Parathyroid adenoma (tissue), 2 donors: ENCODE measurements around the gene LAMC2.

Source experiments
- H2AFZ ChIP-seq: fragments of 300-600 bp; sonication (generic); one replicate; pipeline ENCODE4 v1.7.0; 2017; ENCODE audit warnings: antibody characterized with exemption, mild to moderate bottlenecking
- H3K27ac ChIP-seq: fragments of 300-600 bp; sonication (generic); one replicate; pipeline ENCODE4 v1.7.0; 2017
- H3K27me3 ChIP-seq: fragments of 300-600 bp; sonication (generic); one replicate; pipeline ENCODE4 v1.7.0; 2017; ENCODE audit warnings: low read length; ENCODE audit not compliant: control insufficient read depth, insufficient read depth
- H3K36me3 ChIP-seq: fragments of 300-600 bp; sonication (generic); one replicate; pipeline ENCODE4 v1.7.0; 2017; ENCODE audit warnings: low read length; ENCODE audit not compliant: control insufficient read depth, insufficient read depth
- H3K4me1 ChIP-seq: fragments of 300-600 bp; sonication (generic); one replicate; pipeline ENCODE4 v1.7.0; 2017; ENCODE audit warnings: control low read depth
- H3K4me2 ChIP-seq: fragments of 300-600 bp; sonication (generic); one replicate; pipeline ENCODE4 v1.7.0; 2017; ENCODE audit warnings: low read length
- H3K4me3 ChIP-seq: fragments of 300-600 bp; sonication (generic); one replicate; pipeline ENCODE4 v1.7.0; 2017; ENCODE audit warnings: low read depth, low read length
- H3K79me2 ChIP-seq: fragments of 300-600 bp; sonication (generic); one replicate; pipeline ENCODE4 v1.7.0; 2017; ENCODE audit warnings: control low read depth
- H3K9ac ChIP-seq: fragments of 300-600 bp; sonication (generic); one replicate; pipeline ENCODE4 v1.7.0; 2017; ENCODE audit warnings: mild to moderate bottlenecking
- H3K9me3 ChIP-seq: fragments of 300-600 bp; sonication (generic); one replicate; pipeline ENCODE4 v1.7.0; 2017; ENCODE audit warnings: low read length; ENCODE audit not compliant: control insufficient read depth
- CTCF ChIP-seq: fragments of 300-600 bp; sonication (generic); IDR thresholded peaks from one replicate; pipeline ENCODE4 v1.7.0; 2017; ENCODE audit warnings: antibody characterized with exemption, mild to moderate bottlenecking
- donor health status: primary hyperparathyroidism.

LAMC2 gene

GRCh38 chr1:183195142-183195574 is 9.1 kb downstream of the LAMC2 start:
- Histone ChIP-seq H3K4me3 (no peak overlapping the region), H3K79me2 (no peaks in the 10 kb centered on the region), H3K9ac (no peak overlapping the region), H3K4me1 (no peaks in the 10 kb centered on the region), H3K27me3 (no peaks in the 10 kb centered on the region), H2AFZ (no peak overlapping the region), H3K9me3 (no peaks in the 10 kb centered on the region), H3K27ac (no peak overlapping the region), H3K4me2 (no peak overlapping the region), H3K36me3 (no peaks in the 10 kb centered on the region)
- no peak for TF ChIP-seq CTCF

GRCh38 chr1:183197762-183198161 is 11.7 kb downstream of the LAMC2 start:
- H3K27ac ChIP-seq = no peak overlapping the region

GRCh38 chr1:183198463-183198862 is 12.4 kb downstream of the LAMC2 start:
- H3K4me1 ChIP-seq = no peaks in the 10 kb centered on the region
- no peaks in the 10 kb centered on the region for H3K36me3 ChIP-seq
- H2AFZ ChIP-seq = no peak overlapping the region
- no peak overlapping the region for H3K27ac ChIP-seq
- no peaks in the 10 kb centered on the region for H3K27me3 ChIP-seq
- H3K9ac ChIP-seq = no peak overlapping the region
- no peak overlapping the region for H3K4me3 ChIP-seq
- no peak for TF ChIP-seq CTCF
- no peaks in the 10 kb centered on the region for H3K79me2 ChIP-seq
- H3K9me3 ChIP-seq = no peaks in the 10 kb centered on the region
- no peak overlapping the region for H3K4me2 ChIP-seq

More at GRCh38 chr1:183197762-183198161, 11.7 kb downstream of the LAMC2 start:
- Histone ChIP-seq H3K4me2 (no peak overlapping the region), H3K27me3 (no peaks in the 10 kb centered on the region), H3K9me3 (no peaks in the 10 kb centered on the region), H3K4me3 (no peak overlapping the region), H3K9ac (no peak overlapping the region), H3K36me3 (no peaks in the 10 kb centered on the region), H3K79me2 (no peaks in the 10 kb centered on the region), H3K4me1 (no peaks in the 10 kb centered on the region), H2AFZ (no peak overlapping the region)
- no peak for TF ChIP-seq CTCF

- no peaks in the 10 kb centered on the region for H3K27me3 ChIP-seq
- no peak overlapping the region for H3K4me3 ChIP-seq
- H2AFZ ChIP-seq = no peak overlapping the region
- no peak overlapping the region for H3K4me2 ChIP-seq
- no peaks in the 10 kb centered on the region for H3K9me3 ChIP-seq
- H3K4me1 ChIP-seq = no peaks in the 10 kb centered on the region
- no peak overlapping the region for H3K9ac ChIP-seq
- no peak overlapping the region for H3K27ac ChIP-seq
- H3K36me3 ChIP-seq = no peaks in the 10 kb centered on the region
- TF ChIP-seq CTCF = no peak
- H3K79me2 ChIP-seq = no peaks in the 10 kb centered on the region
Measured at GRCh38 chr1:183199304-183199703, 13.2 kb downstream of the LAMC2 start.

- Histone ChIP-seq H3K36me3 (no peaks in the 10 kb centered on the region), H2AFZ (no peak overlapping the region), H3K79me2 (no peaks in the 10 kb centered on the region), H3K27ac (no peak overlapping the region), H3K9ac (no peak overlapping the region), H3K4me2 (no peak overlapping the region), H3K4me1 (no peaks in the 10 kb centered on the region), H3K9me3 (no peaks in the 10 kb centered on the region), H3K4me3 (no peak overlapping the region), H3K27me3 (no peaks in the 10 kb centered on the region)
- TF ChIP-seq CTCF = no peak
Measured at GRCh38 chr1:183200451-183200850, 14.4 kb downstream of the LAMC2 start.
